OCI-LY3 (cell line): ENCODE data around the gene SSTR5.

Experiments used
- H2AFZ ChIP-seq: fragments of 200-600, 300-600 bp; shearing (Covaris generic); 2 replicates; pipeline ENCODE4 v1.6.0; 2014; ENCODE audit warnings: antibody characterized with exemption, low read depth, low read length
- H3K27ac ChIP-seq: fragments of 200-600, 300-600 bp; sonication (generic); 2 replicates; pipeline ENCODE4 v1.5.1; 2014; ENCODE audit warnings: mild to moderate bottlenecking, low read length, moderate library complexity, mixed read lengths
- H3K27me3 ChIP-seq: fragments of 200-600, 300-600 bp; sonication (generic); 2 replicates; pipeline ENCODE4 v1.6.1; 2014; ENCODE audit warnings: low read depth, low read length, mixed read lengths
- H3K36me3 ChIP-seq: fragments of 200-600, 300-600 bp; sonication (generic); replicated peaks from 2 replicates; pipeline ENCODE3; 2014; ENCODE audit warnings: low read depth, low read length, mixed read lengths
- H3K4me1 ChIP-seq: fragments of 300-600, 200-600 bp; sonication (generic); 2 replicates; pipeline ENCODE4 v1.6.1; 2014; ENCODE audit warnings: low read length, mixed read lengths
- H3K4me2 ChIP-seq: fragments of 200-600, 300-600 bp; sonication (generic); 2 replicates; pipeline ENCODE4 v1.6.1; 2014; ENCODE audit warnings: low read length, mixed read lengths
- H3K4me3 ChIP-seq: fragments of 300-600, 200-600 bp; sonication (generic); 2 replicates; pipeline ENCODE4 v1.5.1; 2014; ENCODE audit warnings: antibody characterized with exemption, mild to moderate bottlenecking, low read length, moderate library complexity
- H3K79me2 ChIP-seq: fragments of 300-600, 200-600 bp; shearing (Covaris generic); 2 replicates; pipeline ENCODE4 v1.6.1; 2014; ENCODE audit warnings: mild to moderate bottlenecking, low read length, mixed read lengths
- H3K9ac ChIP-seq: fragments of 300-600, 200-600 bp; shearing (Covaris generic); 2 replicates; pipeline ENCODE4 v1.6.0; 2014; ENCODE audit warnings: mild to moderate bottlenecking, low read length, moderate library complexity
- H3K9me3 ChIP-seq: fragments of 200-600, 300-600 bp; shearing (Covaris generic); 2 replicates; pipeline ENCODE4 v1.6.1; 2014; ENCODE audit warnings: low read length, mixed read lengths; ENCODE audit not compliant: insufficient read depth
- H4K20me1 ChIP-seq: fragments of 200-600, 300-600 bp; sonication (generic); 2 replicates; pipeline ENCODE4 v1.6.1; 2016; ENCODE audit warnings: low read length, mixed read lengths; ENCODE audit not compliant: insufficient read depth
- EZH2phosphoT487 ChIP-seq: fragments of 200-600 bp; shearing (Covaris generic); IDR thresholded peaks from 2 replicates; pipeline ENCODE4 v1.6.1; 2018; ENCODE audit warnings: antibody characterized with exemption, mixed run types, low read depth
- TF ChIP-seq, protein P1 (sequence below): fragments of 200-600, 300-600 bp; sonication (generic); IDR thresholded peaks from 2 replicates; pipeline ENCODE4 v1.5.1; 2014; ENCODE audit warnings: antibody characterized with exemption, low read length, low read depth

Gene SSTR5

DNA sequence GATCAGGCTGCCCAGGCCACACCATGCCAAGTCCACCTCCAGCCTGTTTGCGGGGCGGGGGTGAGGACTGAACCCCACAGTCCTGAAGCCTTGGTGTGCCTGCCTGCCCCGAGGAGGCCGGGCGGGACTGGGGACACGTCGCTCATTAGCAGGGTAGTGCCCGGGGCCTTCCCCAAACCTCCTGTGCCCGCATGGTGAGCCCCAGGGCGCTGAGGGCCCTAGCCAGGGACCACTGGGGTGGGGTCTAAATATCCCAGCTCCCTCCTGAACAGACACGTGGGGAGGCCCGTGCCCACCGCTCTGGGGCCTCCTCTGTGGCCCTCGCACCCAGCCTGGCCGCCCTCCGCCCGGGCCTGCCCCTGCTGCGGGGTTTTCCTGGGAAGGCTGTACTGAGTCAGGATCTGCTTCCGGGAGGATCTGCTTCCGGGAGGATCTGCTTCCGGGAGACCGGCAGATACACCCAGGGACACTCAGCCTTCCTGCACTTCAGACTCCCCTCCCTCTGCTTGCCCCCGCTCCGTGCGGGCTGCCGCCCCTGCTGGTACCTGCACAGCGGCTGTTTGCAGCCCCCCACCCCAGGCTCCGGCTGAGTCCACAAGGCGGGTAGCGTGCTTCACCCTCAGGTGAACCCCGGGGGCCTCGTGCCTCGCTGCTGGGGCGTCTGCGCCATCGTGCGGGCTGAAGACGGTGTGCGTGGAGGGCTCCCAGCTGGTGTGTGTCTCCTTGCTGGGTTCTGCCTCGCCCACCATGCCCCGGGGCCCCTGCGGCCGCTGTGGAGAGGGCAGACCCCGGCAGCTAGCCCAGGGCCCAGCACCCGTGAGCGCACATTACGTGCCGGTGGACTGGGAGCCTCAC, 56.8 kb downstream of the SSTR5 start:
- Histone ChIP-seq H3K36me3 (no peaks in the 10 kb centered on the region), H3K79me2 (no peaks in the 10 kb centered on the region), H3K9ac (no peak overlapping the region), H3K9me3 (no peaks in the 10 kb centered on the region), H2AFZ (no peak overlapping the region), H3K4me2 (no peak overlapping the region), H3K27me3 (no peaks in the 10 kb centered on the region), H3K27ac (no peak overlapping the region), H3K4me3 (no peak overlapping the region), H3K4me1 (no peaks in the 10 kb centered on the region), H4K20me1 (no peaks in the 10 kb centered on the region)
- TF ChIP-seq EZH2phosphoT487: no peak

- no peaks in the 10 kb centered on the region for H3K36me3 ChIP-seq
- H3K9me3 ChIP-seq: no peaks in the 10 kb centered on the region
- H3K79me2 ChIP-seq: no peaks in the 10 kb centered on the region
- H3K27me3 ChIP-seq: no peaks in the 10 kb centered on the region
- H3K27ac ChIP-seq: no peak overlapping the region
- TF ChIP-seq, protein P1, sequence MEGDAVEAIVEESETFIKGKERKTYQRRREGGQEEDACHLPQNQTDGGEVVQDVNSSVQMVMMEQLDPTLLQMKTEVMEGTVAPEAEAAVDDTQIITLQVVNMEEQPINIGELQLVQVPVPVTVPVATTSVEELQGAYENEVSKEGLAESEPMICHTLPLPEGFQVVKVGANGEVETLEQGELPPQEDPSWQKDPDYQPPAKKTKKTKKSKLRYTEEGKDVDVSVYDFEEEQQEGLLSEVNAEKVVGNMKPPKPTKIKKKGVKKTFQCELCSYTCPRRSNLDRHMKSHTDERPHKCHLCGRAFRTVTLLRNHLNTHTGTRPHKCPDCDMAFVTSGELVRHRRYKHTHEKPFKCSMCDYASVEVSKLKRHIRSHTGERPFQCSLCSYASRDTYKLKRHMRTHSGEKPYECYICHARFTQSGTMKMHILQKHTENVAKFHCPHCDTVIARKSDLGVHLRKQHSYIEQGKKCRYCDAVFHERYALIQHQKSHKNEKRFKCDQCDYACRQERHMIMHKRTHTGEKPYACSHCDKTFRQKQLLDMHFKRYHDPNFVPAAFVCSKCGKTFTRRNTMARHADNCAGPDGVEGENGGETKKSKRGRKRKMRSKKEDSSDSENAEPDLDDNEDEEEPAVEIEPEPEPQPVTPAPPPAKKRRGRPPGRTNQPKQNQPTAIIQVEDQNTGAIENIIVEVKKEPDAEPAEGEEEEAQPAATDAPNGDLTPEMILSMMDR: no peak
- TF ChIP-seq EZH2phosphoT487: no peak
- H2AFZ ChIP-seq: no peak overlapping the region
- H3K9ac ChIP-seq: no peak overlapping the region
- H3K4me1 ChIP-seq: no peaks in the 10 kb centered on the region
- H4K20me1 ChIP-seq: no peaks in the 10 kb centered on the region
- H3K4me3 ChIP-seq: no peak overlapping the region
- no peak overlapping the region for H3K4me2 ChIP-seq
Measured at GRCh38 chr16:1130382-1130781, 57.8 kb downstream of the SSTR5 start.
